ENCODE results near the gene PRKCA.

The PRKCA gene

GRCh38 chr17:66627985-66628384, 325.6 kb downstream of the PRKCA start:
- no peak for DNase-seq (ENCODE audit: low read depth)
- TF ChIP-seq CTCF (IDR thresholded peaks at IDR 0.05; ENCODE audit: low read length, missing control alignments), result no peak
- H3K4me3 ChIP-seq (replicated peaks; ENCODE audit: low read depth, low read length), result no peak overlapping the region

GRCh38 chr17:66629762-66630161, 327.3 kb downstream of the PRKCA start:
- H3K4me3 ChIP-seq (replicated peaks; ENCODE audit: low read depth, low read length), result no peak overlapping the region
- no peak for TF ChIP-seq CTCF (IDR thresholded peaks at IDR 0.05; ENCODE audit: low read length, missing control alignments)
- DNase-seq (ENCODE audit: low read depth), result no peak

- TF ChIP-seq CTCF (IDR thresholded peaks at IDR 0.05; ENCODE audit: low read length, missing control alignments), result no peak
- H3K4me3 ChIP-seq (replicated peaks; ENCODE audit: low read depth, low read length), result no peak overlapping the region
- DNase-seq (ENCODE audit: low read depth), result no peak
Observed at GRCh38 chr17:66630379-66630778, 328.0 kb downstream of the PRKCA start.

GRCh38 chr17:66630828-66631472, 328.5 kb downstream of the PRKCA start:
- no peak for TF ChIP-seq CTCF (IDR thresholded peaks at IDR 0.05; ENCODE audit: low read length, missing control alignments)
- H3K4me3 ChIP-seq (replicated peaks; ENCODE audit: low read depth, low read length), result no peak overlapping the region
- no peak for DNase-seq (ENCODE audit: low read depth)

GRCh38 chr17:66632731-66633130, 330.3 kb downstream of the PRKCA start:
- DNase-seq (ENCODE audit: low read depth), result no peak
- H3K4me3 ChIP-seq (replicated peaks; ENCODE audit: low read depth, low read length), result no peak overlapping the region
- no peak for TF ChIP-seq CTCF (IDR thresholded peaks at IDR 0.05; ENCODE audit: low read length, missing control alignments)

GRCh38 chr17:66633317-66633965, 331.0 kb downstream of the PRKCA start:
- no peak overlapping the region for H3K4me3 ChIP-seq (replicated peaks; ENCODE audit: low read depth, low read length)
- DNase-seq (ENCODE audit: low read depth), result peak; percentile 27

More at GRCh38 chr17:66633317-66633965, 331.0 kb downstream of the PRKCA start:
- TF ChIP-seq CTCF (IDR thresholded peaks at IDR 0.05; ENCODE audit: low read length, missing control alignments), result no peak
